ENCODE measurements around the gene RASA2. TPM values are rescaled to one million over a fixed set of nuclear protein-coding genes. Genes with fewer than 3 reads are reported as not detected.
"Not testable (repeated sequence)": the region's sequence is repeated elsewhere in the genome, so short reads cannot be mapped to it uniquely, and the experiment has no call there.

The RASA2 gene
- polyA plus RNA-seq, 6 donors from 2014 or later, result 23.8 to 61.4 (median 49.6) TPM

GRCh38 chr3:141536017-141536416 is 49.2 kb downstream of the RASA2 start:
- not testable (repeated sequence) for DNase-seq; H3K4me3 Mint-ChIP-seq; ATAC-seq (ENCODE audit: low read depth in 2 of 2); H3K9me3 Mint-ChIP-seq; H3K27me3 Mint-ChIP-seq
- peaks cover 21 to 35% of the 10 kb centered on the region in 2 donors for H3K36me3 Mint-ChIP-seq
- peak overlapping the region in 2 of 6 donors; percentile 58 to 94 for H3K27ac Mint-ChIP-seq
- peaks cover 19 to 34% (median 28%) of the 10 kb centered on the region in 3 donors for H3K4me1 Mint-ChIP-seq

DNA sequence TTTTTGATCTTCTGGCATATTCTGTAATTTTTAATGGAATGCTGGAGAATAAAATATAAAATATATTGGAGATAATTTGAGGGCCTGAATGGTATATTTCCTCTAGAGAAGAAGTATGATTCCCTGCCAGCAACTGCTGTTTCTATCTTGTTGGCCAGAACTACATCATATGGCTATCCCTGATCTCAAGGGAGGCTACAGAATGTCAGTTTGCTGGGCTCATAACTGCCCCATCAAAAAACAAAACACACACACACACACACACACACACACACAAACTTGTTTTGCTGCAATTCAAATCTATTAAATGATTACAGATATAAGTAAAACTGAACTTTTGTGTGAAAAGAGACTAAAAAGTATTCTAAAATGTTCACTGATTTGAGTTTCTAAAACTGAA is 51.0 kb downstream of the RASA2 start:
- H3K4me1 Mint-ChIP-seq, result peaks cover 18 to 32% (median 27%) of the 10 kb centered on the region in 3 donors

GRCh38 chr3:141538568-141539240 is 51.9 kb downstream of the RASA2 start:
- H3K4me1 Mint-ChIP-seq, result peaks cover 16 to 28% (median 19%) of the 10 kb centered on the region in 3 donors
- H3K4me3 Mint-ChIP-seq, result no peak overlapping the region
- H3K9me3 Mint-ChIP-seq, result peaks cover 4 to 20% (median 12%) of the 10 kb centered on the region in 7 donors
- H3K27me3 Mint-ChIP-seq, result no peaks in the 10 kb centered on the region
- H3K36me3 Mint-ChIP-seq, result peaks cover 31 to 46% of the 10 kb centered on the region in 2 donors
- H3K27ac Mint-ChIP-seq, result peak overlapping the region; percentile 43 to 75 (median 67)
- ATAC-seq (ENCODE audit: low read depth in 2 of 2) (no peak), DNase-seq (no peak)

More for the DNA sequence above, 51.0 kb downstream of the RASA2 start:
- peaks cover 0 to 12% (median 4%) of the 10 kb centered on the region in 7 donors for H3K9me3 Mint-ChIP-seq
- H3K27me3 Mint-ChIP-seq, result no peaks in the 10 kb centered on the region
- H3K27ac Mint-ChIP-seq, result peak overlapping the region in 5 of 6 donors; percentile 6 to 60 (median 49)
- ATAC-seq (ENCODE audit: low read depth in 2 of 2) (no peak), DNase-seq (no peak)
- H3K36me3 Mint-ChIP-seq, result peaks cover 27 to 41% of the 10 kb centered on the region in 2 donors
- no peak overlapping the region for H3K4me3 Mint-ChIP-seq

DNA sequence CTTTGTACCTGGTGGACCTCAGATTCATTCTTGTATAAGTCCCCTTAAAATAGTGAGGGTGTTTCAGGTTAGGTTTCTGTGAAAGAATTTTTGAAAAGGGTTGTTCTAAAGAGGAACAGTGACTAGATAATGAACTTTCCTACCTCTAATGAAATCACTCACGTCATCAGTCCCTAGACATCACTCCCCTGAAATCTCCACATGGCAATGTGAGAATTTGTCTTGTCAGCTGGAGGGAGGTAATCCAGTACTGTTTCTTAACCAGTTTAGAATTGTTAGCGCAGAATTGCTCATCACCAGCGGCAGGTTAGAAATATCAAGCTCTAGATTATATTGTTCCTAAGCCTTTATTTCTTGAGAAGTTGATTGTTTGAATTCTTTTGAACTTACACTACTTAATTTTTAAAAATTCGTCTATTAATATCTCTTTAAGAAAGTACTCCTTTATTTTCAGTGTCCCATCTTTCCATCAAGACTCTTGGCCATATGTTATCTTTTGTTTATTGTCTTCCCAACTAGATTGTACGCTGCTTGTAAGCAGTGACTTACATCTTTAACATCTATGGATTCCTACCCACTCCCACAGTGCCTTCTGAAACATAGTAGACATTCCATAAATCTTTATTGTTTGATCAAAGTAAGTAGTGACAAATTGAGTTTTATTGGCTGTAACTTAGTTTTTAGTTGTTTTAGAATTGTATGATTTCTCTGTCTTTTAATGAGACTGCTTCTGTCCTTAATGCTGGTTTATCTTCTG is 52.8 kb downstream of the RASA2 start:
- ATAC-seq (ENCODE audit: low read depth in 2 of 2) (no peak), DNase-seq (no peak)
- H3K4me3 Mint-ChIP-seq, result no peak overlapping the region
- H3K36me3 Mint-ChIP-seq, result peaks cover 40 to 54% of the 10 kb centered on the region in 2 donors
- peaks cover 4 to 27% (median 16%) of the 10 kb centered on the region in 7 donors for H3K9me3 Mint-ChIP-seq
- peak overlapping the region; percentile 13 to 87 (median 67) for H3K27ac Mint-ChIP-seq
- peaks cover 18 to 35% (median 20%) of the 10 kb centered on the region in 3 donors for H3K4me1 Mint-ChIP-seq
- no peaks in the 10 kb centered on the region for H3K27me3 Mint-ChIP-seq

- DNase-seq (no peak), ATAC-seq (ENCODE audit: low read depth in 2 of 2) (no peak)
- Mint-ChIP-seq H3K9me3 (peaks cover 4 to 24% (median 16%) of the 10 kb centered on the region in 7 donors), H3K27ac (peak overlapping the region in 5 of 6 donors; percentile 18 to 93 (median 62)), H3K4me3 (no peak overlapping the region), H3K36me3 (peaks cover 44 to 57% of the 10 kb centered on the region in 2 donors), H3K4me1 (peaks cover 25 to 39% (median 26%) of the 10 kb centered on the region in 3 donors), H3K27me3 (no peaks in the 10 kb centered on the region)
These were observed 53.7 kb downstream of the RASA2 start for GRCh38 chr3:141540531-141540930.

DNA sequence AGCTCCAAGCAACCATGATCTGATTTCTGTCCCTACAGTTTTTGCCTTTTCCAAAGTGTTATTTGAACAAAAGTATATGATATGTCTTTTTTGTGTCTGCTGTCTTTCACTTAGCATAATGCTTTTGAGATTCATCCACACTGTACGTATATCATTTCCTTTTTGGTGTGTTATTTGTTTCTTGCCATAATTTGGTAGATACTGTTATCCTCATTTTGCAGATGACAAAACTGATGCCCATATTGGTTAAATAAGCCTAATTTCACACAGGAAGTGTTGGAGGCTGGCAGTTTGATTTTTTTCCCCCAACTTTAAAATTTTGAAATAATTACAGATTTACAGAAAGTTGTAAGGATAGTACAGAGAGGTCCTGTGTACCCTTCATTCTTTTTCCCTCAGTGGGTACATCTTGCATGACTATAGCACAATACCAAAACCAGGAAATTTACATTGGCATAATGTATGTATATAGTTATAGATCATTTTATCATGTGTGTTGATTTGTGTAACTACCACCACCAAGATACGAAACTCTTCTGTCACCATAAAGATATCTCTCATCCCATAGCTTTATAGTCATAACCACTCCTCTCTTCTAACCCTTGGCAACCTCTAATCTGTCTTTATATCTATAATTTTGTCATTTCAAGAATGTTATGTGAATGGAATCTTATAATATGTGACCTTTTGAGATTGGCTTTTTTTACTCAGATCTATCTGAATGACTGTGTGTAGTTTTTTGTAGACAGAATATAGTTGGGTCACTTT is 55.6 kb downstream of the RASA2 start:
- H3K9me3 Mint-ChIP-seq, result peaks cover 4 to 27% (median 19%) of the 10 kb centered on the region in 7 donors
- H3K36me3 Mint-ChIP-seq, result peaks cover 50 to 60% of the 10 kb centered on the region in 2 donors
- H3K4me1 Mint-ChIP-seq, result peaks cover 26 to 48% (median 26%) of the 10 kb centered on the region in 3 donors
- no peaks in the 10 kb centered on the region for H3K27me3 Mint-ChIP-seq
- H3K27ac Mint-ChIP-seq, result peak overlapping the region in 3 of 6 donors; percentile 31 to 78 (median 68)
- no peak for DNase-seq
- no peak overlapping the region for H3K4me3 Mint-ChIP-seq
- no peak for ATAC-seq (ENCODE audit: low read depth in 2 of 2)

- no peaks in the 10 kb centered on the region for H3K27me3 Mint-ChIP-seq
- peaks cover 7 to 33% (median 25%) of the 10 kb centered on the region in 7 donors for H3K9me3 Mint-ChIP-seq
- H3K4me1 Mint-ChIP-seq, result peaks cover 26 to 53% (median 32%) of the 10 kb centered on the region in 3 donors
- ATAC-seq (ENCODE audit: low read depth in 2 of 2) (no peak), DNase-seq (no peak)
- peaks cover 56 to 66% of the 10 kb centered on the region in 2 donors for H3K36me3 Mint-ChIP-seq
- H3K4me3 Mint-ChIP-seq, result peak overlapping the region in 1 of 8 donors; percentile 39
- peak overlapping the region in 1 of 6 donors; percentile 68 for H3K27ac Mint-ChIP-seq
These were observed 56.2 kb downstream of the RASA2 start for GRCh38 chr3:141542989-141543388.

- Mint-ChIP-seq H3K4me1 (peaks cover 30 to 61% (median 40%) of the 10 kb centered on the region in 3 donors), H3K9me3 (peaks cover 8 to 33% (median 25%) of the 10 kb centered on the region in 7 donors), H3K27me3 (no peaks in the 10 kb centered on the region), H3K4me3 (peak overlapping the region in 3 of 8 donors; percentile 21 to 64 (median 22)), H3K36me3 (peaks cover 73 to 74% of the 10 kb centered on the region in 2 donors), H3K27ac (peak overlapping the region in 2 of 6 donors; percentile 21 to 81)
- ATAC-seq (ENCODE audit: low read depth in 2 of 2) (peak in 1 of 2 donors; percentile 56), DNase-seq (no peak)
These were observed 57.9 kb downstream of the RASA2 start for GRCh38 chr3:141544697-141545096.

DNA sequence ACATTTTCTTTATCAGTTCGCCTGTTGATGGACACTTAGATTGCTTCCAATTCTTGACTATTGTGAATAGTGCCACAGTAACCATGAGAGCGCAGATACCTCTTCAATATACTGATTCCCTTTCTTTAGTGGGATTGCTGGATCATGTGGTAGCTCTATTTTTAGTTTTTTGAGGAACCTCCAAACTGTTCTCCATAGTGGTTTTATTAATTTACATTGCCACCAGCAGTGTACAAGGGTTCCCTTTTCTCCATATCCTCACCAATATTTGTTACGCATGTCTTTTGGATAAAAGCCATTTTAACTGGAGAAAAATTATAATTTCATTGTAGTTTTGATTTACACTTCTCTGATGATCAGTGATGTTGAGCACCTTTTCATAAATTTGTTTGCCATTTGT is 59.3 kb downstream of the RASA2 start:
- Mint-ChIP-seq H3K4me1 (peaks cover 41 to 63% (median 44%) of the 10 kb centered on the region in 3 donors), H3K27me3 (no peaks in the 10 kb centered on the region), H3K27ac (peak overlapping the region in 1 of 6 donors; percentile 41), H3K4me3 (no peak overlapping the region), H3K36me3 (peaks cover 80 to 86% of the 10 kb centered on the region in 2 donors), H3K9me3 (peaks cover 8 to 33% (median 25%) of the 10 kb centered on the region in 7 donors)
- DNase-seq, result no peak
- ATAC-seq (ENCODE audit: low read depth in 2 of 2), result no peak

- Mint-ChIP-seq H3K9me3 (peaks cover 8 to 33% (median 25%) of the 10 kb centered on the region in 7 donors), H3K27ac (peak overlapping the region in 2 of 6 donors; percentile 7 to 73), H3K36me3 (peaks cover 85 to 88% of the 10 kb centered on the region in 2 donors), H3K4me3 (no peak overlapping the region), H3K4me1 (peaks cover 46 to 66% (median 47%) of the 10 kb centered on the region in 3 donors), H3K27me3 (no peaks in the 10 kb centered on the region)
- no peak for ATAC-seq (ENCODE audit: low read depth in 2 of 2)
- no peak for DNase-seq
These were observed 59.8 kb downstream of the RASA2 start for GRCh38 chr3:141546586-141546985.

GRCh38 chr3:141547791-141548190 is 61.0 kb downstream of the RASA2 start:
- Mint-ChIP-seq H3K36me3 (peaks cover 76 to 80% of the 10 kb centered on the region in 2 donors), H3K27ac (peak overlapping the region in 1 of 6 donors; percentile 42), H3K4me1 (peaks cover 55 to 72% (median 55%) of the 10 kb centered on the region in 3 donors), H3K4me3 (no peak overlapping the region), H3K9me3 (peaks cover 5 to 28% (median 19%) of the 10 kb centered on the region in 7 donors), H3K27me3 (no peaks in the 10 kb centered on the region)
- no peak for DNase-seq
- ATAC-seq (ENCODE audit: low read depth in 2 of 2), result no peak

DNA sequence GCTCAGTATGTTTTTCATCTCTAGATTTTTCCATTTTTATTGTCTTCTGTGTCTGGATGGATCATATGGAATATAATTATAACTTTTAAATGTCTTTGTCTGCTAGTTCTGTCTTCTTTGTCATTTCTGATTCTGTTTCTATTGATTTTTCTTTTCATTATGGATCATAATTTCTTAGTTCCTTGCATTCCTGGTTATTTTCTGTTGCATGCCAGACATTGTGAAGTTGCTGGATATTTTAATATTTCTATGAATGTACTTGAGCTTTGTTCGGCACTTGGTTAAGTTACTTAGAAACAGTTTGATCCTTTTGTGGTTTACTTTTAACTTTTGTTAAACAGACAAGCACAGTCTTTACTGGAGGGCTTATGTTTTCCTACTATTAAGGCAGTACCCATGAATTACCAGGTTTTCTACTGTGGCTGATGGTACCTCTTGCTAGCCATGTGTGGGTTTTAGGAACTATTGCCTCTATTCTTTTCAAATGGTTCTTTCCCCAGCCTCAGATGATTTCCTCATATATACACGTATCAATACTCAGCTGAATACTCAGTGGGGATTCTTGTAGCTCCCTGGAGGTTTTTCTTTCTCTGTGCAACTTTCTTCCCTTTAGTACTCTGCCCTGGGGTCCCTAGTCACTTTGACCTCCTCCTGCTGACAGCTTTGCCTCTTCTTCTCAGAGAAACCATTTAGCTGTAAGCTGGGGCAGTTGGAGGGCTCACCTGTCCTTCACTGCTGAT is 64.3 kb downstream of the RASA2 start:
- peak; percentile 40 to 56 for ATAC-seq (ENCODE audit: low read depth in 2 of 2)
- Mint-ChIP-seq H3K4me3 (peak overlapping the region in 2 of 8 donors; percentile 5 to 25), H3K27ac (peak overlapping the region; percentile 71 to 95 (median 82)), H3K9me3 (peaks cover 0 to 13% (median 6%) of the 10 kb centered on the region in 7 donors), H3K4me1 (peaks cover 38 to 59% (median 49%) of the 10 kb centered on the region in 3 donors), H3K36me3 (peaks cover 47% of the 10 kb centered on the region in 2 donors), H3K27me3 (no peaks in the 10 kb centered on the region)
- no peak for DNase-seq
